NCI-H69 (cell line): ENCODE data around the gene CD6.

Experiments
- DNase-seq: peaks from one replicate; lab custom pipeline; 2025; lab: John Stamatoyannopoulos, UW

The CD6 gene

DNA sequence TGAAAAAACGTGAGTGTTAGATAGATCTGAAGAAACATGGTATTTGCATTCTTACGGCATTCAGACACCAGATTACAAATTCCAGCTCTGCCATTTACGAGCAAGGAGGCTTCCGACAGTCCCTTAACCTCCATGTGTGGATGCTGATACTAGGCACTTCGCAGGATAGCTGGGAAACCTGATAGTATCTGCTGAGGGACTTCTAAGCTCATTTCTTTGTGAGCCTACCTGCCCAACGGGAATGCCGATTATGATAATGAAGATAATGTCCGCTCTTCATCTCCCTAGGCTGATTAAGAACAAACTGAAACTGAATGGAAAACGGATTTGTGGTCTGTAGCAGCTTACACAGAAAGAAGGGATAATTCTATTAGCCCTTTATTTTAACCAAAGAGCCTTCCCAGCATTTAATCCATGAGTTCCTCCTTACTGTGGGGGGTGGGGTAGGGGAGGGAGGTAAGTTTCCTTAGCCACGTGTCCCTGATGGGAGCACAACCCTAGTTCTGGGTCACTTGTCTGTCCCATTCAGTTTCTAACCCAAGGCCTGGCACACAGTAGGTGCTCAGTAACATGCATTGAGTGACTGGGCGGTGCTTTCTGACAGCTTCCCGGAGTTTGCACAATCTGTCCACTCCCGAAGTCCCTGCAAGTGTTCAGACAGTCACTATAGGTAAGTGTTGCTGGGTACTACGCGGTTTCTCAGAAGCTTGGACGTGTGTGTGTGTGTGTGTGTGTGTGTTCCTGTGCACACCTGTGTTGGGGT lies 39.2 kb downstream of the CD6 start:
- DNase-seq: no peak

DNA sequence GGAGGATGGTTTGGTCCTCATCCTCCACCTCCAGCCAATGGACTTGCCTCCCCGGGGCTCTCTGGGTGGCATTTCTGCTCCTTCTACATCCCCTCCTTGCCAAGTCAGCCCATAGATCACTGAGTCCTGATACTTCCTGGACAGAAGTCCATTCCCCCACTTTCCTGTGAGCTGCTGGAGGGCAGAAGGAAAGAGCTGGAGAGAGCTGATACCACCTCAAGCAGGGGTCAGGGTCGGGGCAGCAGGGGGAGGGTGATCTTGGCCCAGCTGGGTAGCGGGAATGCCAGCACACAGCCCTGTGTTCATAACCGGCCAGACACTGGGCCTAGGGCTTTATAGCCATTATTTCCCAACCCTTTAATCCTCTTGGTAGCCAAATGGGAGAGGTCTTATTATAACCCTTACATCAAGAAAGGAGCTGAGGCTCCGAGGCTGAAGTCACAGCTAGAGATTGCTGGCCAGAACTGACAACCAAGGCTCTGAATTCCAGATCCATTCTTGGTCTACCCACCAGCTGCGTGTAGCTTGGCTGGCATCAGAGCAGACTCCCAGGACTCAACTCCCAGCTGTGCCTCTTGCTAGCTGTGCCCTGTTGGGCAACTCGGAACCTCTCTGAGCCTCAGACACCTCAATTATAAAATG lies 39.9 kb downstream of the CD6 start:
- no peak for DNase-seq

DNA sequence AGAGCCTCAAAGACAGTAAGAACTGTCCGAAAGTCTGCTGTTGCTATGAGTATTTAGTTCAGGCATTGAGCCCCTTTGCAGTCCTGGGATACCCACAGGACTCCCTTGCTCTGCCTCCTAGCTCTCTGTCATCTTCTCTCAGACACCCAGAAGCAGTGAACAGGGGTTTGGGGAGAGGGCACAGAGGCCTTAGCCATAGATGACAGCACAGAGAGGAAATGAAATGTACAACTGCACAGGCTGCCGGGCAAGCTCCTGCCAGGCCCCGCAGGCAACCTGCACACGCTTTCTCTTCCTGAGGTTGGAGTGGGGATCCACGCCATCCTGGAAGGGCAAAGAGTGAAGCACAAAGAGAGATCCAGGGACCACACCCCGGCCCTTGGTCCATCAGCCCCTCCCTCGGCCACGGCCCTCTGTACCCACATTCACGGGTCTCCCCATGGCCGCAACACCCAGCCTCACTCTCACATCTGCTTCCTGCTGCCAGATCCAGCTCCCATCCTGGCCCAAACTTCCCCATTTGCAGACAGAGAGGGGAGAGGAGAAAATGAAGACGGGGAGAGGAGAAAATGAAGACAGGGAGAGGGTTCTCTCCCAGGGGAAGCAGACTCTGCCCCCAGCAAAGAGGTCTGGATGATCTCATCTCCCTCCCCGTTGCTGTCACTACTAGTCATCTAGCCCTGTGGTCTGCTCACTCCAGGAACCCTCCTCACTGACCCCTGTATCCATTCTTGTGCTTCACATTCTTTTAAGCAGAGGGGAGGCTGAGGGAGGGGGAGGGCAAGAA lies 40.7 kb downstream of the CD6 start:
- no peak for DNase-seq

DNA sequence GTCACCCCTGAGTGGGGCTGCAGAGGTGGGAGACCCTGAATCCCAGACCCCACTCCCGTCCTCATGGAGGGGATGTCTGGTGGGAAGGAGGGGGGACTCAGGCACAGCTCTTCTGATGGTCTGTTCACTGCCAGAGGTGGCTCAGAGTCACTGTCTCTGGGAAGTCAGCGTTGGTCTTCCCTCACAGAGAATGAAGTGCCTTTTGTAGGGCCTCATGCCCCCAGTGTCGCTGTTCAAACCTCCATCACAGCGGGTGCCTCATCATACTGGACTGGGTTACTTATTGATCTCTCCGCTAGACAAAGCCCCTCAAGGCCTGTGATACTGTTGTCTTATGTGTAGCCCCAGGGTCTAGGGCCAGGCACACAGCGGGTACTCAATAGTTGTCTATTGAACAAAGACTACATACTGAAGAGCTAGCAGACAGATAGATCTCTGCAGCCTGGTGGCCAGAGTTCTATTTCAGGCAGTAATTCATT lies 41.3 kb downstream of the CD6 start:
- DNase-seq: no peak

DNA sequence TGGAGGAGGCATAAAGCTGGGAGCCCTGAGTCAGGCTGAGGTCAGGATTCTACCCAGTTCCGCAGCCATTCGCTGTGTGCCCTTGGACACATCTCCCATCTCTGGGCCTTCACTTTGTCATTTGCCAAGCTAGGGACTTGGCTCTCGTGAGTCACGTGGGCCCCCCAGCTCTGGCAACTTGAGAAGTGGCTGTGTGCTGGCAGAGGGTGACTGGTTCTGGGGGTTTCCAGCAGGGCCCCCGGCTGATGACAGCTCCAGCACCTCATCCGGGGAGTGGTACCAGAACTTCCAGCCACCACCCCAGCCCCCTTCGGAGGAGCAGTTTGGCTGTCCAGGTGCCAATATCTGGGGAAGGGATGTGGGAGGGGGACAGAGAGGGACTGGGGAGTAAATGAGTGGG lies 46.6 kb downstream of the CD6 start:
- no peak for DNase-seq

DNA sequence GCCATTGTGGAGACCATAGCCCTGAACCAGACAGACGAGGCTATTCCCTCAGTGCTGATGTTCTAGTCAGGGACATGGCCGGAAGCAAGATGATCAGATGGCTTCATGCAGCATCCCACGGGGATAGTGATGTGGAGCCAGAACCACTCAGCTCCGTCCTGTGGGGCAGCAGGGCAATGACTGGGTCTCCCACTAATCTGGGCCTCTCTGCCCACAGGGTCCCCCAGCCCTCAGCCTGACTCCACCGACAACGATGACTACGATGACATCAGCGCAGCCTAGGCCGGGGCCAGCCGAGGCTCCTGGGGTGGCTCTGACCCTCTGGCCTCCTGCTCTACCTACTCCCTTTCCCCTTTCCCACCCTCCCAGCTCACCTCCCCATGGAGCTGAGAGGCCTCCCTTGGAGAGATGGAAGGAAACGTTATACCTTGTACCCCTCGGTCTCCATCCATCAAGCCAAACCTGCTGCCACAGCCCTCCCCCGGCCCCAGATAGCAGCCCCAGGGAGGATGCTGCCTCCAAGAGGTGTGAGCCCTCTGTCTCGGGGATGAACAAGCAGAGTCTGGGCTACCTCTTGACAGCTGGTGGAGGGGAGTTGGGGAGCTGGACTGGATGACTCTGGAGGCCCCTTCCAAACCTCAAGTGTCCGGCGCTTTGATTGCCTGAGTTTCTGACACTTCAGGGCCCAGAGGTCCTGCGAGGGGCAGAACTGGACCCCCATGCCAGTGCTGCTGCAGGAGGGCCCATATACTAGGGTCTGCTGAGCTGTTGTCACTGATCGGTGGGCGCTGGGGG lies 47.8 kb downstream of the CD6 start:
- no peak for DNase-seq

DNA sequence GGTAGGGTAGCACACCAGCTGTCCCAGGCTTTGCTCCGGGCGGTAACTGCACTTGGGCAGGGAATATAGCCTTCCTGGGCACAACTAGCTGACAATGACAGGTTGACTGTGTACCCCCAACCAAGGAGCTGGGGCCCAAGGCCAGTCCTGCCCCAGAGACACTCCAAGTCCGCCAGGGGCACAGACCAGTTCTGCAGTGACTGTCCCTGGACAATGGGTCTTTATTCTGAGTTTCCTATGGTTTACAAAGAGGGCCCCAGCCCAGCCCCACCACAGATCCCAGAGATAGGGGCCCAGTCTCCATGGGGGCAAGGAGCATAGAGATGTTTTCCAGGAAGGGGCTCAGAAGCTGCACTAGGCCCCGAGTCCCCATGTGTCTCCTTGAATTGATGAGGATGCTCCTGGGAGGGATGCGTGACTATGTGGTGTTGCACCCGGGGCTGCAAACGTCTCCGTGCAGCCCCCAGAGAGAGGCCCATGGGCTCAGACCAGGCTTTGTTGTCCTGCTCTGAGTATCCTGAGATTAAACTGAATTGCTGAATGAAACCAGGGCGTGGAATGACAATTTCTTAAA lies 48.4 kb downstream of the CD6 start:
- DNase-seq: no peak

DNA sequence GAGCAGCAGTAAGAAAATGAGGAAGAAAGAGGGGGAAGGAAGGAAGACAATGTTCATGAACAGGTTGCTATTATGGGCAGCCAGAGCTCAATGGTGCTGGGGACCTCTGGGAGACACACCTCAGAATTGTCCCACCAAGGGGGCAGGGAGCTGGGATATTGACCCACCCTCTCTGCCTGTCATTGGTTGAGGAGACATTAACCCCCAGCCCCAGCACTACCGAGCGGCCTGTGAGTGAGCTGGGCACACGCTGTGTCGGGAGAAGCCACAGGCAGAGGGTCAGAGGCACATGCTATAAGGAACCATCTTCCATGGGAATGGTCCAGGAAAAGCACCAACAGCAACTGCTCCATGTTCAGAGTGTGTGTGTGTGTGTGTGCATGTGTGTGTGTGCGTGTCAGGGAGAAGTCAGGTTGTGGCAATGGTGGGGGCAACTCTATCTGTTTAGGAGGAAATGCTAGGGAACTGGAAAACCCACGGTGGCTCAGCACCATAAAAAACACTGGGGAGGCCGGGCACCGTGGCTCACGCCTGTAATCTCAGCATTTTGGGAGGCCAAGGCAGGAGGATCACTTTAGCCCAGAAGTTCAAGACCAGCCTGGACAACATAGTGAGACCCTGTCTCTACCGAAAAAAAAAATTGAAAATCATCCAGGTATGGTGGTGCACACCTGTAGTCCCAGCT lies 49.2 kb downstream of the CD6 start:
- DNase-seq: no peak

DNA sequence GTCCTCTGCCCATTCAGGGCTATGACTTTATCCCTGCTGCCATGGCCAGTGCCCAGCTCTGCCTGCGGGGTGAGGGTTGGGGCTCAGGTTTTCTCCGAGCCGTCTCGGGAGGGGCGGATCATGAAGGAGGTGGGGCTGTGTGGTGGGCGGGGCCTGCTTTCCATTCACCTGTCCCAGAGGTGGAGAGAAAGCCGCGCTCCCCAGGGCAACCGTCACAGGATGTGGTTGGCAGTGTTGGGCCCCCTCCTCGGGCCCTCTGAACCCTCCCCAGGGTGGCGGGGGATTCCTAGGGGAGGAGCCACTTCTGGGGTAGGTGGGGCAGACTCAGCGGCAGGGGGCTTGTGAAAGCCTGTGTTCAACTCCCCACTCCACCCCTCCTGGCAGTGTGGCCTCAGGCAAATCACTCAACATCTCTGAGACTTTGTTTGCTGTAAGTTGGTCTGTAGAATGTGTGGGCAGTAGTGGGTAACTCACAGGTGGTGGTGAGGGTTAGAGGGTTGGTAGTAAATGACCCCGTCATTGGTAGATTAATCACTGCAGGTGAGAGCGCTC lies 50.3 kb downstream of the CD6 start:
- peak; percentile 85 for DNase-seq

DNA sequence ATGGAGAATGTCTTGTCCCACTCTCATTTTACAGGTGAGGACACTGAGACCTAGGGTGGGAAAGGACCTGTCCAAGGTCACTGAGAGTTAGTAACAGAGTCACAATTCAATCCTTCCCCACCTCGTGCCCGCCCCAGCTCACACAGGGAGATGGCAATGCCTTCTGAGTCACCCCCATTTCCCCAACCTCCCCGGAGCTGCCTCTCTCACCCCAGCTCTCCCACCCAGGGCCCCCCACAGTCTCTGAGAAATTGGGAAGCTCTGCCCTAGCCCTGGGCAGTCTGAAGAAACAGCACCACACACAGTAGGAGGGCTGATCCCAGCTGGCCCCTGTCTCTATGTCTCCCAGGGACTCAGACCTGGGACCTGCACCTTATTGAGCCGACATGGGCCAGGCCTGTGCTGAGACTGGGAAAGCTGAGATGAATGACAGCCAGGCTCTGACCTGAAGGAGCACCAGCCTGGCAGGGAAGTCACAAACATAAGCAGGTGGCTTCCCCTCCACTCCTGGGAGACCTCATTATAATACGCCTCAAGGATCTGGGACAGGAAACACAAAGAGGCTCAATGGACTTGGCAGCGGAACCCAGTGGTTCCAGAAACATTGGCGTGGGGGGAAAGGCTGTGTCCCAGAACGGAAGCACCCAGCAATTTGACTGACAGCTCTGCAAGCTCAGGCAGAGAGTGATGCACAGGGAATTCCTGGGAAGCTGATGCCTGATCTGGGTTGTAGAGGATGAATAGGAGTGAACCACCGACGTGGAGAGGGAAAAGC lies 51.0 kb downstream of the CD6 start:
- DNase-seq: peak; percentile 38

DNA sequence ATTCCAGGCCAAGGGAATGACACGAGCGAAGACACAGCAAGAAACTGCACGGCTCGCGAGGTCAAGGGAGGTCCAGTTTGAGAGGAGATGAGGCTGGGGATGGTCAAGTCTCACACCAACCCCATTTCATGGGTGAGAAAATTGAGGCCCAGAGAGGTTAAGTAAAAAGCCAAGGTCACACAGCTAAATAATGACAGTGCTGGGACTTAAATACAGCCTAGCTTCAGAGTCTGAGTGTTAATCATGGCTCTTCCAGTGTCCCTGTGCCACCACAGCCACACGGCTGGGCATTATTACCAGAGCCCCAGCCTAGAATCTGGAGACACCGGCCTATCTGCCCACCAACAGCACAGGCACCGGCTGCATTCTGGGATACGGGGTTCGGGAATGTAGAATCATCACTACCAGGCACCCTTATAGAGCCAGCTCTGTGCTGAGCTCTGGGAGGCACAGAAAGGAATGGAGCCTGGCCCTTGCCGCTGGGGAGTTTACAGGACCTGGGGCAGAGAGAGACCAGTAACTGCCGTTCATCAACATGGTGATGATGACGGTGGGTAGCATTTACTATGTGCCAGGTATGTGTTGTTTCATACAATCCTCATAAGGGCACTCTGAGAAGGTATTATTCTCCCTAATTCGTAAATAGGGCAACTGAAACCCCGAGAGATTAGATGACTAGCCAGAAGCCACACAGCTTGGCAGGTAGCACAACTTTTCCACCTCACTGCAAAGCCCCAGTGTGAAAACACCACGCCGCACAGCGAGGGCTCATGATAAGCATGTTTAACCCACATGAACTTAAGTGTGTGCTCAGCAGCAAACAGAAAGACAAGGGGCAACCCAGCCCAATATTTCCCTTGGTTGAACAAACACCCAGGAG lies 51.8 kb downstream of the CD6 start:
- peak; percentile 70 for DNase-seq

DNA sequence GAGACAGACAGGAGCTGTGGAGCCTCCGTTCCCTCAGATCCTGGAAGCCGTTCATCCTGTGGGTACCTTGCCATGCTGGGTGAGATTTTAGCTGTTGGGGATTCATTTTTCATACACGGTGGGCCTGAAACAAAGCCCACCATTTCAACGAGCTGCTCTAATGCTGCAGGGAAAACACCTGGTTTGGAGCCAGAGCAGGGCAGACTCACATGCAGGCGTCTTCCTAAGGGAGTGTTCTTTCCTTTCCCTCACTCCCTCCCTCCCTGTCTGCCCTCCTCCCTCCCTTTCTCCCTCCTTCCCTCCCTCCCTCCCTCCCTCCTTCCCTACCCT lies 52.5 kb downstream of the CD6 start:
- peak; percentile 70 for DNase-seq

DNA sequence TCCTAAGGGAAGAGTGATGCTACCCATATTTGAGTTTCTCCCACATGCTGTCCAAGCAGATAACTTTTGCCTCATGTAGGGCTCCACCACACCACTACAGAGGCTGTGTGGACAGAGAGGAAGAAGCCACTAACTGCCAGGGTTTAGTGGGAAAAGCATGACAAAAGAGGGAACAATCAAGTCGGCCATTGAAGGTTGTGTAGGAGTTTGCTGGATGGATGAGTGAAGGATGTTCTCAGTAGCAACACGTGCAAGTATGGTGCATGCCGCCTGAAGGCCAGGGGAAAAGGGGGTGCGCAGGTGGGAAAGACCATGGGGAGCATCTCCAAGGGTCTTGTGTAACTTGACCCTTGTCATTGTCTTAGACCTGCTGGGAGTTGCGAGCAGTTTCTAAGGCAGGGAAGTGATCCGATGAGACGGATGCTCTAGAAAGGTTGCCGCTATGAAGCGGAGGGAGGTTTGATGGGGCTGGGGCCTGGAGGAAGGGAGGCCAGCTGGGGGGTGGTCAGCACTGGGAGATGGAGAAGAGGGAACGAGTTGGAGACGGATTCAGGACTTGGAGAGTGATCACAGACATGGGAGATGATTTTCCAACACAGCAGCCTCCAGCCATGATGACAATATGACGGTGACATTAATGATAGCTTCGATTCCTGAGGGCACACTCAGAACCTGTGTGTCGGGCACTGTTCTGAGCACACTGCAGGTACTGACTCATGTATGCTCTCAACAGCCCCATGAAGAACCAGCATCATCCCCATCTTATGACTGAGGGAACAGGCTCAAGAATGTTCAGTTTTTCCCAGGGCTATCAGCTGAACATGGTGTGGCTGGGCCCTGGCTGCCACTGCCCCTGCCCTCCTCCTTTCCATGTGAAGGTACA lies 53.7 kb downstream of the CD6 start:
- no peak for DNase-seq

DNA sequence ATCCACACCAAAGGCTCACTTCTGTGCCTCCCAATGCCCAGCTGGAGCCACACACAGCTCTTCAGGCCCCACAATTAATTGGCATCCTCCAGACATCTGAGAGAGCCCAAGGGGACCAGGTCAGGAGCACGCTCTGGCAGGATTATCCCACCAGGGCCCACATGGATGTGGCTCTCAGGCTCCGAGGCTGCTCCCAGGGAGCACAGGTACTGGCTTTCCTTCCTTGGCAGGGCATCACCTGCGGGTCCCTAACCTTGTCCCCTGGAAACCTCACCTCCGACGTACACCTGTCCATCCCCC lies 54.3 kb downstream of the CD6 start:
- DNase-seq: no peak

DNA sequence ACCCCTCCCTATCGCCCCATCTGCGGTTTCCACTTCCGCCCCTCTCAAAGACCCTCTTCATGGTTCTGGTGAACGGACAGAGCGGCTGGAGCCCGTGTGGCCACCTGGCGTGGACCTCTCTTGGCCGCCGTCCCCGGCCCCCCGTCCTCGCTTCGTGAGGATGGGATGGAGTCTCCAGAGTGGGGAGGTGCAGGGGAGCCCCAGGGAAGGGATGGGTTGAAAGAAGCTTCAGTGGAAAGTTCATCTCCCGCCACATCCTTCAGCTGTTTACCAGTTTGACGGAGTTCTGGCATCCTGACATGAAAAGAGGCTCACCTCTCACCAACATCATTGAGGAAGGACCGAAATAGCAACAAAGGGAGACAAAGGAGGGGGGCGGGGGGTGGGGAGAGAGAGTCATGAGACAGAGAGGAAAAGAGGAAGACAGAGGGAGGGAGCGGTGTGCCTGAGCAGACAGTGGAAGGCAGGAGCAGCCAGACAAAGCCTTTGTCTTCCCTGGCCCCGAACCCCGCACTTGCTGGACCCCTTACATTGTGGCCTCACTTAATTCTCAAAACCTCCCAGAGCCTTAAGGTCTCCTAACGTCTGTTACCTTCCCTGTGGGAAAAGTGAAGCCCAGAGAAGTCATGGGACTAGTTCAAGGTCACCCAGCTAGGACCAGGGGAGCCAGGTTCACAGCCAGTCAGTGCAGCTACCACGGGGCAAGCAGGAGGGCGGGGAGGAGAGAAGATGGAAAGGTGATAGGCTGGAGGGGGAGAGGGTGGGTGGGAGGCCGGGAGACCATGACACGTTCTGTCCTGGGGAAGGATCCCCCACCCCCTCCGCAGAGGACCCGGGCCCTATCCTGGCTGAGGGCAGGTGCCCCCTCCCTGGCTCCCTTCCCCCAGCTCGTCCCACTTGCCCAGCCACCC lies 54.9 kb downstream of the CD6 start:
- no peak for DNase-seq

DNA sequence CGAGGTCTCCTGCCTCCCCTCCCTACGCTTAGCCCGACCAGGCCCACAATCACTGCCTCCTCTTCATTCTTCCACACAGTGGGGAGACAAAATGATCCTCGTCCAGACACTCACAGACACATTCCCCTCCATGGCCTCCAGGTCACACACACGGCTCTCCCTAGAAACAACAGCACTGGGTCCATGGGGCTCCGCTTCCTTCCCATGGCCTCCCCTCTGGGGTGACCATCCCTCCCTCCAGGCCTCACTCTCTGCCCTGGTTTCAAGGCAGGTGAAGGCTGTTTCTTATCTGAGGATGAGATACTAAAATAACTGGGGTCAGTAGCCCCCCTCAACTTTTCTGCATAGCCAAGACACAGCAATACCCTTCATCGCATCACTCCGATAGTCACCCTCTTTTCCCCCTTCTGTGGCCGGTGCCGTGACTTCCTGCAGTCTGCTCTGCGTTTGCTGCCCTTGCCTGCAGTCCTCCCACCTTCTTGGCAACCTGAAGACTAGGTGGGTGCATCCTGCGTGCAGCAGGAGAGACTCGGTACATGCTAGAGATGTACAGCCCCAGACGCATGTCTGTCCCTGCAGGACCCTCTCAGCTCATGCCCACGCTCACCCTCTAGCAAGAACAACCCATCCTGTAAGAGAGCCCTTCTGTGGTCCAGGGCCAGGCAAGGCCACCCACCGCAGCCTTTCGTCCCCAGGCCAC lies 55.8 kb downstream of the CD6 start:
- DNase-seq: no peak
